ENCODE results near the gene ANO2. TPM values are rescaled to one million over a fixed set of nuclear protein-coding genes. Genes with fewer than 3 reads are reported as not detected.

Gene ANO2
- total RNA-seq, 1 experiment from 2014 or later: not detected

DNA sequence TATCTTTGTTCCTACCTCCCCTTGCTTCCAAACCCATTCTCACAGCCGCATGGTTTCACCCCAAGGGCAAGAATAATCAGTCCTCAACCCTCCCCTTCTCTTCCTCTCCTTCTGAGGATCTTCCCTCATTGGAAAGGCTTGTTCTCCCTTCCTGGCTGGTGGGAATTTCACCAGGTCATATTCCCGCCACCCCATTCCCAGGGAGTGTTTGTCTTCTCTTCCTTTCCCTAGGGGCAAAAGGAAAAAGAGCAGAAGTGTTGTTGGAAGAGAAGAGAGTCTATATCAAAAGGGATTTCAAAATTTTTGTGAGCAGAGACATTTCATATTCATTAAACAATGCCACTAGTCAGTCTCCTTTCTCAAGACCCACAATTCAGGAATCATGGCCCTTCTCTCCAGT, 176.9 kb downstream of the ANO2 start:
- Histone ChIP-seq H3K9ac (ENCODE audit: low read length) (no peak overlapping the region), H2AFZ (ENCODE audit: low read length) (no peak overlapping the region), H3K4me3 (ENCODE audit: low read length) (no peak overlapping the region), H3K9me2 (replicated peaks; ENCODE audit: low read length) (no peaks in the 10 kb centered on the region), H4K20me1 (ENCODE audit: low read length) (no peaks in the 10 kb centered on the region), H3K4me1 (ENCODE audit: insufficient read depth, low read length) (no peaks in the 10 kb centered on the region), H3K9me3 (ENCODE audit: low read length) (no peaks in the 10 kb centered on the region), H3K36me3 (ENCODE audit: low read depth, low read length) (no peaks in the 10 kb centered on the region), H3K27ac (ENCODE audit: low read length) (no peak overlapping the region), H3K4me2 (ENCODE audit: low read length) (no peak overlapping the region), H3K27me3 (ENCODE audit: low read length) (no peaks in the 10 kb centered on the region; the same call in 1 of the 2 replicates), H3K79me2 (ENCODE audit: low read length) (no peaks in the 10 kb centered on the region), H3F3A (ENCODE audit: low read length, unreplicated experiment) (no peaks in the 10 kb centered on the region)
- no peak for TF ChIP-seq EZH2 (IDR thresholded peaks at IDR 0.05; ENCODE audit: low read length, unreplicated experiment)
- TF ChIP-seq, protein P1, sequence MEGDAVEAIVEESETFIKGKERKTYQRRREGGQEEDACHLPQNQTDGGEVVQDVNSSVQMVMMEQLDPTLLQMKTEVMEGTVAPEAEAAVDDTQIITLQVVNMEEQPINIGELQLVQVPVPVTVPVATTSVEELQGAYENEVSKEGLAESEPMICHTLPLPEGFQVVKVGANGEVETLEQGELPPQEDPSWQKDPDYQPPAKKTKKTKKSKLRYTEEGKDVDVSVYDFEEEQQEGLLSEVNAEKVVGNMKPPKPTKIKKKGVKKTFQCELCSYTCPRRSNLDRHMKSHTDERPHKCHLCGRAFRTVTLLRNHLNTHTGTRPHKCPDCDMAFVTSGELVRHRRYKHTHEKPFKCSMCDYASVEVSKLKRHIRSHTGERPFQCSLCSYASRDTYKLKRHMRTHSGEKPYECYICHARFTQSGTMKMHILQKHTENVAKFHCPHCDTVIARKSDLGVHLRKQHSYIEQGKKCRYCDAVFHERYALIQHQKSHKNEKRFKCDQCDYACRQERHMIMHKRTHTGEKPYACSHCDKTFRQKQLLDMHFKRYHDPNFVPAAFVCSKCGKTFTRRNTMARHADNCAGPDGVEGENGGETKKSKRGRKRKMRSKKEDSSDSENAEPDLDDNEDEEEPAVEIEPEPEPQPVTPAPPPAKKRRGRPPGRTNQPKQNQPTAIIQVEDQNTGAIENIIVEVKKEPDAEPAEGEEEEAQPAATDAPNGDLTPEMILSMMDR (conservative IDR thresholded peaks at IDR 0.05; ENCODE audit: low read depth, low read length): no peak
- no peak for TF ChIP-seq EZH2phosphoT487 (IDR thresholded peaks at IDR 0.05; ENCODE audit: borderline replicate concordance, low read length)
- ChIA-PET CTCF (no interaction called here), POLR2A (ENCODE audit: unreplicated experiment) (no interaction called here)
- ATAC-seq (no peak), DNase-seq (no peak)
- intact Hi-C loops (cut with micrococcal nuclease): no loop called here
- no TSS peak for BruUV-seq (replicated peaks)

DNA sequence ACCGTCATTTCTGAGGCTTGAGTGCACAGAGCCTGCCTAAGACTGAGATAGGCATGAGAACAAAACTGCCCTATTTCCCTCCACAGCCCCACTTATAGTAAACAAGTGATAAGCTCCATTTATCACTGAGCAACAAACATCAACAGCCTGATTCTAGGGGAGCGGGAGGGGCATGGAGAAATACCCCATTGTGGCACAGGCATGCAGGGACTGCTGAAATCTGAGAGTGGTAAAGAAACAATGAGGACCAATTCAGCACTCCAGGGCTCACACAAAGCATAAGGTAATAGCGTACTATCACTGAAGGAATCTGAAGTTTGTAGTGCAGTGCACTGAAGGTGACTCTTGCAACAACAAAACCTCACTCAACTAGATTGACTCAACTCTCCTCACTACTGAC, 186.7 kb downstream of the ANO2 start:
- Histone ChIP-seq H3K4me3 (ENCODE audit: low read length) (no peak overlapping the region), H2AFZ (ENCODE audit: low read length) (no peak overlapping the region), H3K9me3 (ENCODE audit: low read length) (no peaks in the 10 kb centered on the region), H3F3A (ENCODE audit: low read length, unreplicated experiment) (no peaks in the 10 kb centered on the region), H4K20me1 (ENCODE audit: low read length) (no peaks in the 10 kb centered on the region), H3K4me2 (ENCODE audit: low read length) (no peak overlapping the region), H3K27me3 (ENCODE audit: low read length) (no peaks in the 10 kb centered on the region; the same call in 1 of the 2 replicates), H3K36me3 (ENCODE audit: low read depth, low read length) (no peaks in the 10 kb centered on the region), H3K79me2 (ENCODE audit: low read length) (no peaks in the 10 kb centered on the region), H3K4me1 (ENCODE audit: insufficient read depth, low read length) (no peaks in the 10 kb centered on the region), H3K9ac (ENCODE audit: low read length) (no peak overlapping the region), H3K9me2 (replicated peaks; ENCODE audit: low read length) (no peaks in the 10 kb centered on the region), H3K27ac (ENCODE audit: low read length) (no peak overlapping the region)
- ChIA-PET CTCF (no interaction called here), POLR2A (ENCODE audit: unreplicated experiment) (no interaction called here)
- TF ChIP-seq EZH2 (IDR thresholded peaks at IDR 0.05; ENCODE audit: low read length, unreplicated experiment) (no peak), EZH2phosphoT487 (IDR thresholded peaks at IDR 0.05; ENCODE audit: borderline replicate concordance, low read length) (no peak)
- TF ChIP-seq, protein P1 (conservative IDR thresholded peaks at IDR 0.05; ENCODE audit: low read depth, low read length): no peak
- DNase-seq (no peak), ATAC-seq (no peak)
- intact Hi-C loops (cut with micrococcal nuclease): no loop called here
- no TSS peak for BruUV-seq (replicated peaks)

DNA sequence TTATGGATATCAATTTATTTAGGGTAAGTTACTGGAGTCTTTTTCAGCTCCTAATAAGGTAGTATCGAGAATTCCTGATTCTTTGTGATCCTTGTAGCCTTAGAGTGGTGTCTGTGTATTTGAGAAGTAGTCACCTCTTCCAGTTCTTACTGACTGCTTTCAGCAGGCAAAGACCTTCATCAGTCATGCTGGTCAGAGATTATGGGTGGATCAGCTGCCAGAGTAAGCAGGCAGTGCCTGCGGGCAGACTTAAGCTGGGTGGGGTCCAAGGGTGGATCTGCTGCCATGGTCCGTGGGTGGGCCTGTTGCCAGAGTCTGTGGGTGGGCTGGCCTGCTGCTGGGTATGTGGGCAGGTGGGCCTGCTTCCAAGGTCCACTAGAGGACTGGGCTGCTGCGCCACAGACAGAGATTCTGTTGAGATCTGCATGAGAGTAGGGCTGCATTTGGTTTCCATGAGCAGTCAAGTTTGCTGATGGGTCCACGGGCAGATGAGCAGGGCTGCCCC, 188.7 kb downstream of the ANO2 start:
- no peak overlapping the region for H3K4me3 ChIP-seq (ENCODE audit: low read length)
- POLR2A ChIA-PET (ENCODE audit: unreplicated experiment): no interaction called here

More for the DNA sequence above, 188.7 kb downstream of the ANO2 start:
- H3K4me2 ChIP-seq (ENCODE audit: low read length): no peak overlapping the region
- no peak overlapping the region for H3K27ac ChIP-seq (ENCODE audit: low read length)
- H3K27me3 ChIP-seq (ENCODE audit: low read length): no peaks in the 10 kb centered on the region
- CTCF ChIA-PET: no interaction called here
- intact Hi-C loops (cut with micrococcal nuclease): no loop called here
- ATAC-seq (no peak), DNase-seq (no peak)
- H3K4me1 ChIP-seq (ENCODE audit: insufficient read depth, low read length): no peaks in the 10 kb centered on the region
- no peak overlapping the region for H2AFZ ChIP-seq (ENCODE audit: low read length)
- H4K20me1 ChIP-seq (ENCODE audit: low read length): no peaks in the 10 kb centered on the region
- H3K36me3 ChIP-seq (ENCODE audit: low read depth, low read length): no peaks in the 10 kb centered on the region
- no TSS peak for BruUV-seq (replicated peaks)
- no peak overlapping the region for H3K9ac ChIP-seq (ENCODE audit: low read length)
- TF ChIP-seq EZH2 (IDR thresholded peaks at IDR 0.05; ENCODE audit: low read length, unreplicated experiment) (no peak), EZH2phosphoT487 (IDR thresholded peaks at IDR 0.05; ENCODE audit: borderline replicate concordance, low read length) (no peak)
- TF ChIP-seq, protein P1 (conservative IDR thresholded peaks at IDR 0.05; ENCODE audit: low read depth, low read length): no peak
- no peaks in the 10 kb centered on the region for H3F3A ChIP-seq (ENCODE audit: low read length, unreplicated experiment)
- no peaks in the 10 kb centered on the region for H3K9me2 ChIP-seq (replicated peaks; ENCODE audit: low read length)
- H3K9me3 ChIP-seq (ENCODE audit: low read length): no peaks in the 10 kb centered on the region
- H3K79me2 ChIP-seq (ENCODE audit: low read length): no peaks in the 10 kb centered on the region
